DMS114 treated with DMSO at 0.1 percent for 48 hours (cell line): ENCODE measurements around the gene REPIN1.

Experiments
- DNase-seq: peaks from one replicate; lab custom pipeline; 2025; ENCODE audit not compliant: unreplicated experiment; lab: John Stamatoyannopoulos, UW

REPIN1 gene

DNA sequence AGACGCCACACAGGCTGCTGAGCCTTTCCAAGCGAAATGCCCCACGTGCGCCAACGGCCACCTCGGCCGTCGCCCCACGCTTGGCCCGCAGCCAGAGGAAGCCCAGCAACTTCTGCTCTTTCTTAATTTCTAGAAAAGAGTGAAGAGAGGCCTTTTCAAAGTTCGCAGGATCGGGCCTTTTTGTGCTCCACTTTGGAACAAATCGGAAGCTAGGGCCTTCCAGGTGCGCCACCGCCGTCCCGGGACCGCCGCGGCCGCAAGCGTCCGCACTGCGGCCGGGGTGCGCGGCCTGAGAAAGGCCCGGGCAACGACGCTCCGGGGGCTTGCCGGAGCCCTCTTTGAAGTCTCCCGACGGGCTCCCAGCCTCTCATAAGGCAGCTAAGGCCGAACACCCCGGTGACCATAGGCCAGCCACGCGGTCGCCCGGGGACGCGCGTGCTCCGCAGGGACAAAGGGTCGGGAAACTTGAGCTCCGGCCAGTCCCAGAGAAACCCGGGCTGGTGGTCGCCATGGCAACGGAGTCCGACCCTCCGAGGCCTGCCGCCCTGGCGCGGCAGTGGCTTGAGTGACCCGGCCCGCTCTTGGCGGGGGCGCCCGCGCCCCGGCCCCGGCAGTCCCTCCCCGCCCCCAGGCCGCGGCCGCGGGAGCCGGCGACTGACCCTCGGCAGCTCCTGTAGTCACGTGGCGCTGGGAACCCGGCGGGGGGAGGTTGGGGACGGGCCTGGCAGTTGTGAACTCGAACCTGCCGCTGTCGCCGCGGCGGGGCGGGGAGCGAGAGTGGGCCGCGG lies at the start of gene REPIN1:
TSS of gene REPIN1 (plus strand) at position 727 of the 788 bp plus-strand sequence. CDS start 890 bp downstream, outside the sequence.
- no peak for DNase-seq

- DNase-seq, result no peak
These were observed 46.9 kb upstream of the REPIN1 start for GRCh38 chr7:150321788-150322113.

GRCh38 chr7:150322114-150322832 lies 46.3 kb upstream of the REPIN1 start:
- no peak for DNase-seq

DNA sequence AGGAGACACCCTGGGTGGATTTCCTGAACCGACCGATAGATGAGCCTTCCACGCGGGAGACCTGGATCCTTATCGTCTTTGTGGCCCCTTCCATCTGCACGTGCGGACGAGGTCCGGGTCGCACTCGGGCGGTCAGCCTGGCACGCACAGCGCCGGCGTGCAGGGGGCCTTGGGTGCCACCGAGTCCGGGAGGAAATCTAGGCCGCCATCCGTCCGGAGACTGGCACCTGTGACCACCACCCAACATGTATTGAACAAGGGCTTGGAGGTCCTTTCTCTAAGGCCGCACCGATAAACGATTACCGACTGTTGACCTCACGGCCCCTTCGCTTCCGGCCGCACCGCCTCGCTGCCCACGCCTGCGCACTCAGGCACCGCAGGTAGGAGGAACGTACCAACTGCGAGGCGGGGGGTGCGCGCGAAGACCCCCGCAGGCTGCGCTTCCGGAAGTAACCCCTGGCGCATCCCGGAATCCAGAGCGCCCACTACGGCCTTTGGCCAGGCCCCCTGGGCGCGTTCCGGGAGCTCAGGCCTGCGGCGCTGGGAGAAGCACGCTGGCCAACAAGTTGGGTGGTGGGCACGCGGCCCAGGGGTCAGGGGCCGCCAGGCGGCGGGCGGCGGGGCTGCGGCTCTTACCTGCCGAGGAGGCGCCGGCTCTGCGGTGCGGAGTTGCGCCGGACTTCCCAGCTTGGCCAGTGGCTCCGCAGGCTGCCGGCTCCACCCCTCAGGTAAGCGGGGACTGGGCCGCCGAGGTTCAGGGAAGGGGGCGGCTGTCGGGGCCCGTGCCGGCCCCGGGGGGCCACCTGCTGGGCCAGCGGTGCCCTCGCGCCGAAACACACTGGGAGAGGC lies 45.6 kb upstream of the REPIN1 start, which contains the start of the genes ACTR3C and LRRC61:
TSS of gene ACTR3C (minus strand) at position 713 of the 849 bp plus-strand sequence. CDS start 28,249 bp downstream, outside the sequence.
TSS of gene LRRC61 (plus strand) at position 523 of the 849 bp plus-strand sequence. CDS start 13,507 bp downstream, outside the sequence.
- DNase-seq, result no peak

- DNase-seq, result no peak
These were observed 44.8 kb upstream of the REPIN1 start for GRCh38 chr7:150323682-150324372.

- DNase-seq, result no peak
These were observed 44.2 kb upstream of the REPIN1 start for GRCh38 chr7:150324373-150324961.

DNA sequence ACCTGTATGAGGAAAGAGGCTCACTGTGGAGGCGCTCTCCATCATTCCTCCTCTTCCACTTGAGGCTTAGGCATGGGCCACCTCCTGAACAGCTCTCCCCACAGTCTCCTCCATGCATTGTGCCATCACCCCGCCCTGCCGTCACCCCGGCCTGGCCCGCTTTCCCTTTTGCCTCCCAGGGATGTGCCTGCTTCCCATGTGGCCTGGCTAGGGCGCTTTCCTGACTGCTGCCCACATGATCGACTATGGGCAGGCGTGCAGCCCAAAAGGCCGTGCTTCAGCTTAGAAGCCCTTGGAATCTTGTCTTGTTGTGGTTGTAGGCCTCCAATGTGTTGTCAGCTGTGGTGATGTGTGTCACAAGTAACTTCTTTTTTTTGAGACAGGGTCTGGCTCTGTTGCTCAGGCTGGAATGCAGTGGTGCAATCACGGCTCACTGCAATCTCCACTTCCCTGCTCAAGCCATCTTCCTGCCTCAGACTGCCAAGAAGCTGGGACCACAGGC lies 43.5 kb upstream of the REPIN1 start:
- no peak for DNase-seq

DNA sequence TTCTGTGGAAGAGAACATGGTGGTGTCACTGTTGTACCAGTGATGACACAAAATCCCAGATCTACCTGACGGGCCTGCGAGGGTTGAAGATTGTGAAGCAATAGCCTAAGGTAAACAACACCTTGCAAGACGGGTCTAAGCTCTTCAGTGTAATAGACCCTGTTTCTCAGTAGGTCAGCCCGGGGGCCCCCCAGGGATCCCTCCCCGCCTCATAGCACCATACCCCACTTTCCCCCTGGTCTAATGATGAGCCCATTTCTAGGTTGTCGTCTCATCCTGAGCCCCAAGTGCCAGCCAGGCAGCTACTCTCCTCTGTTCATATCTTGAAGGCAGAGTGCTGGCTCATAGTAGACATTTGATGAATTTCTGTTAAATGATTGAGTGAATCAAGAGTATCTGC lies 42.7 kb upstream of the REPIN1 start:
- no peak for DNase-seq

DNA sequence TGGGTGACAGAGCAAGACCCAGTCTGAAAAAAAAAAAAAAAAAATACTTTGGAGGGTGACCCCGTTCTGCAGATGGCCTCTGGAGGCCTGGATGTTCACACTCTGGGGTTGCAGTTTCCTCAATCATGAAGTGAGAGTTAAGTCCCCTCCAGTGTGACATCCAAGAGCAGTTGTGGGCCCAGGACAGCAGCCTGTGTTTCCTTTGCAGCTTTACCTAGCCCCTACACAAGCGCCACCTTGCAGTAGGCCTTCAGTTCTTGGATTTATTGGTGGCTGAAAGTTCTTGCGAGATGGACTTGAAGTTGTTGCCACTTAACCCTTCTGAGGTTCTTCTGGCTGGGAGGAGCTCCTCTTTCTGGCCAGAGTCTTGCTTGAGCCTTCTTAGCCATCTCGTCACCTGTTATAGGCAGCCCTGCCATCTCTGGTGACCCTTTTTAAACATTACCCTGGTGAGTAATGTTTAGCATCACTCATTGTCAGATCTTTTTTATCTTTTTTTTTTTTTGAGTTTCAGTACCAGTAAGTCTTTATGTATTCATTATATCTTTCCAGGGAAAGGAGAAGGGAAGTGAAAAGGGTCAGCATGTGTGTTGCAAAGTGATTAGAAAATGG lies 41.9 kb upstream of the REPIN1 start:
- DNase-seq, result no peak

- no peak for DNase-seq
These were observed 41.3 kb upstream of the REPIN1 start for GRCh38 chr7:150327308-150327707.

DNA sequence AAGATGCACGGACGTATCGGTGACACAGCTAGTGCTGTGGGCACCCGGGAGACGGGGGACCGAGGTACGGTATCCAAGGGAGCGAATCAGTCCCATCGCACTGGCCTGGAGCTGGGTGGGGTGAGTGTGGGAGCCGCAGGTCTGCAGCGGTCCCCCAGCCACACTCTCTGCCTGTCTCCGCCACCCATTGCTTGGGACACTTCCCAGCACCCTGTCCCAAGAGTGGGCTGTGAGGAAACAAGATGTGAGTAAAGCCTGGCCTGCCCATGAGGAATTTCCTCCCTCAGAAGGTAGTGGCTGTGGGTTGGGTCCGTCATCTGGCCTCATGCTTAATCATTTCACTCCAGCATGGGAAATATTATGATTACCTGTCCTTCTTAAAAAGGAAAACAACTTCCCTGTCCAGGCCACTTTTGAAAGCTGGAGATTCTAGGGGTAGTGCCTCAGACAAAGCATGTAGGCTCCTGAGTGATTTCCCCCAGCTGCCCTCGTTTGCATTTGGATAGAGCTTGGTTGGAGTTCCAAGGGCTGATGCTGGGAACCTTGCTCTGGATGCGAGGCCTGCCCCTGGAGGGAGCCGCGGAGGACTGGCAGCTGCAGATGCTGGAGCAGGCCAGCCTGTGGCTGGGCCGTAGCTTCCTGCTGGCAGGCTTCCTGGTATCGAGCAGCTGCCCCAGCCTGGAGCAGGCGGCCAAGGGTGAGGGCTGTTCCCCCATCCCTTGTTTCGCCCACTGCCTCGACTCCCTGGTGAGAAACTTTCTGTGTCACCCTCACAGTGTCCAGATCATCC lies 39.1 kb upstream of the REPIN1 start:
- DNase-seq, result no peak

DNA sequence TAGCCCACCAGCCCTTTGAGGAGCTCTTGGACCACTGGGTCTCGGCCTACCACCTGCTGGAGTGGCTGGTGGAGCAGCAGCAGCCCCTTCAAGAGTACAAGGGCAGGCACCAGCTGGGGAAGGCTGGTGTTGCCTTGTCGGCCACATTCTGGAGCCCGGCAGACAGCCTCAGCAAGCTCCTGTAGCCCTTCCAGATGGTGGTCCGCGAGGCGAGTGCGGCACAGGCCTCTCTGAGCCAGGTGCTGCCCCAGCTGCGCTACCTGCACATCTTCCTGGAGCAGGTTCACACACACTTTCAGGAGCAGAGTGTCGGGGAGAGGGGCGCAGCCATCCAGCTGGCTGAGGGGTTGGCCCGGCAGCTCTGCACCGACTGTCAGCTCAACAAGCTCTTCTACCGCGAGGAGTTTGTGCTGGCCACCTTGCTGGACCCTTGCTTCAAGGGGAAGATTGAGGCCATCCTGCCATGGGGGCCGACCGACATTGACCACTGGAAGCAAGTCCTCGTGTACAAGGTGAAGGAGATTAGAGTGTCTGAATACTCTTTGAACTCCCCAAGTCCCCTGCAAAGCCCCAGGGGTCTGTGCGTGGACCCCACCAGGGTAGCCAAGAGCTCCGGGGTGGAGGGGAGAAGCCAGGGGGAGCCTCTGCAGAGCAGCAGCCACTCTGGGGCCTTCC lies 38.3 kb upstream of the REPIN1 start:
- no peak for DNase-seq

DNA sequence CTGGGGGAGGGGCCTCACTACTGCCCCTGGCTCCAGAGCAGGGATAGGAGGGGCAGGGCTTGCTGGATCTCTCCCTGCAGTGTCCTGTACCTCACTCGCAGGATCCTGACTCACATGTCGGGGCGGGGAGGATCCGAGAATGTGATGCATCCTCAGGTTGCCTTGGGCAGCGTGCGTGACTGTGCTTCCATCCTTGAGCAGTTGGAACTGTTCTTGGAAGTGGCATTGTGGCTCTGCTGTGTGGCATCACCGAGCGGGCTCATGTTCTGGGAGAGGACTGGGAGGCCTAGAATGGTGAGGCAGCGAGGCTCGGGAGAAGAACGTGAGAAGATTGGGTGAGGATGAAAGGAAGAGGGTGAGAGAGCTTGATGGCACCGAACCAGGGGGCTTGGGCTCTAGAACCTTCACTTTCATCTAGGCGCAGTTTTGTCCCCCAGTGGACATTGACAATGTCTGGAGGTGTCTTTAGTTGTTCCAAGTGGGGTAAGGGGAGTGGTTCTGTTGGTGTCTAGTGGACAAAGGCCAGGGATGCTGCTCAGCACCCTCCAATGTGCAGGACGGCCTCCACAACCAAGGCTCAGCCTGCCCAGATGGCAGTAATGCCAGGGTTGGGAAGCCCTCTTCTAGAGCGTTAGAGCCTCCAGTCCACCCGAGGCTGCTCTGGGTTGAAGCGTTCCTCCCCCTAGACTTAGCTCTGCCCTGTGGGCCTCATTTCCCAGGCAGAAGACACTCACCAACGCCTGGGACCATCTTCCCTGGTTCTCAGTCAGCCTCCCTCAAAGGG lies 35.6 kb upstream of the REPIN1 start:
- no peak for DNase-seq

- DNase-seq, result no peak
These were observed 35.0 kb upstream of the REPIN1 start for GRCh38 chr7:150333659-150334058.

- DNase-seq, result no peak
These were observed 34.5 kb upstream of the REPIN1 start for GRCh38 chr7:150334108-150334507.

DNA sequence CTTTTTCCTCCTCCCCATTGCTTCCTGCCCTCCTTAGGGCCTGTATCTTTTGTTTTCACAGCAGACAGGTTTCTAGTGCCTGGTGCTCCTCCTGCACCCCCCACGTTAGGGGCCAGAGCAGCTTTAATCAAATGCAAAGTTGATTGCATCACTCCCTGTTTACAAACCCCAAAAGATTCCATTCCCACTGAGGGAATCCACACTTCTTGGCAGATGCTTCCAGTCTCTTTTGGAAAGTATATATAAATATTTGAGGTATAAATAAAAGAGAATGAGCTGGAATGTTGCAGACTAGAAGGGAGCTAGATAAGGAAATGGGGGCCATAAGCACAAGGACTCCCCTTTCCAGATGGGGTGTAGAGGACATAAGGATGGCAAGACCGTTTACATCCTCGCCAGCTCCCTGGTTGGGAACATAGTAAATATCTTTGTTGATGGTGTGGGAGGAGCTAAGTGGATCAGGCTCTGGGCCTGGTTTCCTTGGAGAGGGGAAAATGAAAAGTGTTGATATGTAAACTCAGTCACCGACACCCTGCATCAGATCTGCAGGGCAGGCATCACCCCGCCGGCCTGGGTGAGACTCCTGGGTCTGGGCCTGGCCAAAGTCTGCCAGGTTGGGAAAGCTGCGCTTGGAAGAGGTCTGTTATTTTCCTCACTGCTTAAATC lies 33.4 kb upstream of the REPIN1 start:
- no peak for DNase-seq

- no peak for DNase-seq
These were observed 32.9 kb upstream of the REPIN1 start for GRCh38 chr7:150335774-150336112.
